Keratinocyte (primary cell): Measurements from ENCODE around the gene RETREG1.

ENCODE experiments used
- CTCF ChIP-seq, 3 experiments: IDR thresholded peaks in 1 of 3; conservative IDR thresholded peaks in 1 of 3; optimal IDR thresholded peaks in 1 of 3; 2 replicates in 2 of 3; 3 replicates in 1 of 3; pipeline versions ENCODE3 to v1.5.1; 2011; ENCODE audit warnings: low read length in 3 of 3, mild to moderate bottlenecking in 3 of 3, moderate library complexity in 2 of 3, control low read depth in 1 of 3, inconsistent platforms in 1 of 3; ENCODE audit not compliant: insufficient read depth in 2 of 3; ENCODE audit errors: extremely low read depth in 1 of 3
- EZH2 ChIP-seq: IDR thresholded peaks from one replicate; pipeline ENCODE4 v1.6.1; 2012; ENCODE audit warnings: inconsistent platforms, mild to moderate bottlenecking, low read length, moderate library complexity

DNA sequence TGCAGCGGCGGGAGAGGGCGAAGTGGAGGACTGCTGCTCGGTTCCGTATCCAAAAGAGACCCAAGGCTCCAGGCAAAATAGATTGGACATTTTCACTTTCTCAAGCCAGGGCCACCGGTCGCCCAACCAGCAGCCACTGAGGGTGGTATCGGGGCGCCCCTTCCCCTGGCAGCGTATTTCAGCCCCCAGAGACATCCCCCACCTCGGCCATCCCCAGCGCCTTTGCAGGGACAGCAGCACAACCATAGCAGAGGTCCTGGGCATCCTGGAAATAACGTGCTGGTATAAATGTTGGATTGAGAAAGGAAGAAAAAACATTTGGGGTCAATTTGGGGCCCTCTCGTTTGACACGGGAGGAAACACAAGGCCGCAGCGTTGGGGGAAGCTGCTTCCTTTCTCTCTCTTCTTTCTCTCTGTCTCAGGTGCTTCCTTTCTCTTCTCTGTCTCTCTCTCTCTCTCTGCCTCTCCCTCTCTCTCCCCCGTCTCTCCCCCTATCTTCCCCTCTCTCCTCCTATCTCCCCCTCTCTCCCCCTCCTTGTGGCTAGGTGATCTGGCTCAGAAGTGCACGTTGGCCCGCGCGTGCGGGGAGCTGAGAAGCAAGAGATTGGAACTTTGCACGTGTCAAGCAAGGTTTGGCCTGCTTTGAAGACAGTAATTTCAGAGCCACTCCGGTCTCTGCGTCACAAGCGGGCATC, 624 bp upstream of the RETREG1 start:
- TF ChIP-seq CTCF (optimal IDR thresholded peaks at IDR 0.05 in 1 of 3, IDR thresholded peaks at IDR 0.05 in 1 of 3, conservative IDR thresholded peaks at IDR 0.05 in 1 of 3; ENCODE audit: extremely low read depth in 1 of 3, insufficient read depth in 2 of 3, low read length in 3 of 3) (no peak), EZH2 (no peak)
